ENCODE data around the gene SMAD7. TPM values are rescaled to one million over a fixed set of nuclear protein-coding genes. Genes with fewer than 3 reads are reported as not detected.

The SMAD7 gene
- total RNA-seq, 4 donors from 2014 or later = 9.1 to 13.4 (median 10.8) TPM

DNA sequence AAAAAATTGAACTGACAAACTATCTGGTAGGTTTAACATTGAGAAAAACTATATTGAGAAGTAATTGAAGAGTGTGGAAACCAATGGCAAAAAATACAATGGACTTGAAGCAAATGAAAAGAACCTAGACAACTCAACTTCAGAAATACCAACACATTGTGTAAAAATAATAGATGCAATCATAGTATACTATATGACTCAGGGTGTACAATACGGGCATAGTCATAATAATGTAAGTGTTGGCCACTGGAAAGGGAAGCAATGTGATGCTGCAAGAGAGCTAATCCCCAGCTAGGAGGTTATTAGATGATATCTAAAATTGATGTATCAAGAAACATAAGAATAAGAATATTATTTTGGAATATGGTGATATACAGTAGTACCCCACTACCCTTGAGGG, 45.3 kb downstream of the SMAD7 start:
- Histone ChIP-seq H3K4me3 (no peak overlapping the region), H3K36me3 (no peaks in the 10 kb centered on the region), H3K4me1 (peaks cover 6 to 11% of the 10 kb centered on the region in 2 donors), H3K9me3 (no peaks in the 10 kb centered on the region), H3K27ac (no peak overlapping the region), H3K27me3 (no peaks in the 10 kb centered on the region)
- DNase-seq (no peak), ATAC-seq (no peak)
- intact Hi-C loops (cut with DNase I; ENCODE audit: low total_unique reads) = no loop called here
- in situ Hi-C loops (cut with MboI; ENCODE audit: low sequenced_read_pairs in 4 of 4) = no loop called here
- TF ChIP-seq CTCF (IDR thresholded peaks at IDR 0.05 in 4 of 5, conservative IDR thresholded peaks at IDR 0.05 in 1 of 5) (no peak), POLR2A (IDR thresholded peaks at IDR 0.05) (no peak)

DNA sequence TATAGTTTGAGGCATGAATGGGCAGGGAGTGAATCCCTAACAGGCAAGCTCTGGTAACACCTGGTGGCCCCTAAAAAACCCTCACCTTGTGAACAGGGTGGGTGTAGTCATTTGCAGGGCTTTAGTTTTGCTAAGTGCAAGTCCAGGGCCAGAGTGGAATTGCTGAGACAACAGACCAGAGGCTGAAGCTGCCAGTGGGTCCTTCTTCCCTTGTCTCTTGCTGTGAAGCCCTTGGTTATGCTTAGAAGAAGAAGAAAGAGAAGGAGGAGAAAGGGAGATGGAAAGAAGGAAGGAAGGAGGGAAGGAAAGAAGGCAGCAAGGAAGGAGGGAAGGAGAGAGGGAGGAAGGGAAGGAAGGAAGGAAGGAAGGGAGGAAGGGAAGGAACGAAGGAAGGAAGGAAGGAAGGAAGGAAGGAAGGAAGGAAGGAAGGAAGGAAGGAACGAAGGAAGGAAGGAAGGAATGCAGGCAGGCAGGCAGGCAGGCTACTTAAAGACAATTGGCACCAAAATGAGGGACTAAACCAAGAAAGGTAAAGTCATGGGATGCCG, 45.8 kb downstream of the SMAD7 start:
- H3K4me3 ChIP-seq = no peak overlapping the region
- DNase-seq (no peak), ATAC-seq (no peak)
- intact Hi-C loops (cut with DNase I; ENCODE audit: low total_unique reads) = no loop called here
- H3K27ac ChIP-seq = no peak overlapping the region
- H3K27me3 ChIP-seq = no peaks in the 10 kb centered on the region
- TF ChIP-seq POLR2A (IDR thresholded peaks at IDR 0.05) (no peak), CTCF (IDR thresholded peaks at IDR 0.05 in 4 of 5, conservative IDR thresholded peaks at IDR 0.05 in 1 of 5) (no peak)
- in situ Hi-C loops (cut with MboI; ENCODE audit: low sequenced_read_pairs in 4 of 4) = no loop called here
- no peaks in the 10 kb centered on the region for H3K36me3 ChIP-seq
- H3K9me3 ChIP-seq = no peaks in the 10 kb centered on the region
- peaks cover 6 to 11% of the 10 kb centered on the region in 2 donors for H3K4me1 ChIP-seq

DNA sequence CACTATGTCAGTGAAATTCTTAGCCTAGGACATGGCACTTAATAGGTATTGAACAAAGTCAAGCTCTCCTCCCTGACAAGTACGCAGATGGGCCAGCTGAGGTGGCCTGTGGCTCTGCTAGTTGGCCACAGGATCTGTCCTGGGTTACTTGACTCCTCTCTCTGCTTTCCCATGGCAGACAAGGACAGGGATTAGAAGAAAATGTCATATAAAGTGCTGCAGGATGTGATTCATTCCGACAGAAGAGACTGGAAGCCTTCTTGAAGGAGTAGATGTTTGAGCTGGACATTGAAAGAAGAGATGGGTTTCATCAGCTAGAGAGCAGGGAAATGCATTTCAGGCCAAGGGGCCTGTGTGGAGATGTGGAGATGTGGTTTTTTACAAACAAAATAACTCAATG, 46.7 kb downstream of the SMAD7 start:
- DNase-seq (no peak), ATAC-seq (no peak)
- Histone ChIP-seq H3K27ac (no peak overlapping the region), H3K4me3 (no peak overlapping the region), H3K27me3 (no peaks in the 10 kb centered on the region), H3K9me3 (no peaks in the 10 kb centered on the region), H3K36me3 (no peaks in the 10 kb centered on the region), H3K4me1 (peaks cover 6 to 11% of the 10 kb centered on the region in 2 donors)
- intact Hi-C loops (cut with DNase I; ENCODE audit: low total_unique reads) (no loop called here), in situ Hi-C loops (cut with MboI; ENCODE audit: low sequenced_read_pairs in 4 of 4) (no loop called here)
- TF ChIP-seq POLR2A (IDR thresholded peaks at IDR 0.05) (no peak), CTCF (IDR thresholded peaks at IDR 0.05 in 4 of 5, conservative IDR thresholded peaks at IDR 0.05 in 1 of 5) (no peak)

GRCh38 chr18:48902856-48903601, 47.7 kb downstream of the SMAD7 start:
- ATAC-seq (peak; percentile 53 to 71), DNase-seq (peak in 1 of 2 donors; percentile 54)
- Histone ChIP-seq H3K4me1 (peaks cover 6 to 11% of the 10 kb centered on the region in 2 donors), H3K27ac (peak overlapping the region in 2 of 4 donors; percentile 20 to 46), H3K4me3 (no peak overlapping the region), H3K9me3 (no peaks in the 10 kb centered on the region), H3K36me3 (no peaks in the 10 kb centered on the region), H3K27me3 (no peaks in the 10 kb centered on the region)
- TF ChIP-seq POLR2A (IDR thresholded peaks at IDR 0.05) (no peak), CTCF (IDR thresholded peaks at IDR 0.05 in 4 of 5, conservative IDR thresholded peaks at IDR 0.05 in 1 of 5) (no peak)
- in situ Hi-C loops (cut with MboI; ENCODE audit: low sequenced_read_pairs in 4 of 4) = no loop called here
- intact Hi-C loops (cut with DNase I; ENCODE audit: low total_unique reads) = no loop called here

Measured in gastrocnemius medialis (tissue), 4 donors.